Activated CD8-positive, alpha-beta T cell treated with anti-CD3 and anti-CD28 coated beads for 36 hours (primary cell): ENCODE measurements around the gene PPP2R2C. TPM values are rescaled to one million over a fixed set of nuclear protein-coding genes. Genes with fewer than 3 reads are reported as not detected.

Experiments used
- ATAC-seq: fragments of 200-7000 bp; cut with Tn5 transposase; one replicate; pipeline ENCODE4 v1.10.0; 2021; ENCODE audit warnings: mild to moderate bottlenecking, moderate library complexity
- CTCF ChIA-PET: fragments of 350-600 bp; sonication (Branson Sonifier 250); formaldehyde crosslinking; loops from one replicate; lab custom pipeline; 2021; ENCODE audit warnings: antibody characterized with exemption; lab: Charles Lee
- POLR2A ChIA-PET: fragments of 350-600 bp; sonication (Branson Sonifier 250); formaldehyde crosslinking; loops from one replicate; lab custom pipeline; 2021; ENCODE audit warnings: antibody characterized with exemption; lab: Charles Lee
- DNase-seq: peaks from one replicate; pipeline ENCODE4 v3.0.0-alpha.2; 2020
- H3K27ac Mint-ChIP-seq: one replicate; pipeline ENCODE4 v1.8.0; 2021; ENCODE audit warnings: mild to moderate bottlenecking, mixed read lengths
- H3K27me3 Mint-ChIP-seq: one replicate; pipeline ENCODE4 v1.8.0; 2021; ENCODE audit warnings: mixed read lengths
- H3K36me3 Mint-ChIP-seq: one replicate; pipeline ENCODE4 v1.8.0; 2021; ENCODE audit warnings: low read depth, mixed read lengths
- H3K4me1 Mint-ChIP-seq: one replicate; pipeline ENCODE4 v1.8.0; 2021; ENCODE audit warnings: low read depth, mixed read lengths
- H3K4me3 Mint-ChIP-seq: one replicate; pipeline ENCODE4 v1.8.0; 2021; ENCODE audit warnings: mild to moderate bottlenecking, moderate library complexity, mixed read lengths
- H3K9me3 Mint-ChIP-seq: one replicate; pipeline ENCODE4 v1.8.0; 2021; ENCODE audit warnings: mixed read lengths
- intact Hi-C: fragments of 100-400 bp; cut with micrococcal nuclease; formaldehyde crosslinking; loops from one replicate; pipeline ENCODE4 v1.10.0; 2022
- total RNA-seq, 2 experiments: library from RNA; stranded (reverse); gene quantifications; one replicate each; pipeline ENCODE4 v1.2.3, GENCODE V29; 2021
- TF ChIP-seq, protein P1 (sequence below): fragments of 200-600 bp; IDR thresholded peaks from one replicate; pipeline ENCODE4 v1.8.0; 2022; ENCODE audit warnings: antibody characterized with exemption, mild to moderate bottlenecking

The PPP2R2C gene
- total RNA-seq, 2 experiments from 2014 or later, result not detected

DNA sequence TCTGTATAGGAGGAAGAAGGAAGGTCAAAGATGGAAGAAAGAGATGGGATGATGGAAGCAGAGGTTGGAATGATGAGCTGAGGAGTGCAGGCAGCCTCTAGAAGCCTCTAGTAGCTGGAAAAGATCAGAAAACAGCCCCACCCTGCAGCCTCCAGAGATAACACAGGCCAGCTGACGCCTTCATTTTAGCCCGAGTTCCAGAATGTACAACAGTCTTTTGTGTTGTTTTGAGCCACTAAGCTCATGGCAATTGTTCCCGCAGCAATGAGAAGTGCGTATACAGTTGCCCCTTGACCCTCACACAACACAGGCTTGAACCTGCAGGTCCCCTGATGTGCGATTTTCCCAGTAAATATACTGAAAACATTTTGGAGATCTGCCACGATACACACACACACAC, 130.7 kb downstream of the PPP2R2C start:
- CTCF ChIA-PET, result interaction anchor here (1.0 to 3.1 kb wide), 3 partner anchors 10 to 19 kb away, joined by 3 to 13 read pairs (median 9); no protein-coding TSS in a partner anchor
- ATAC-seq, result no peak

DNA sequence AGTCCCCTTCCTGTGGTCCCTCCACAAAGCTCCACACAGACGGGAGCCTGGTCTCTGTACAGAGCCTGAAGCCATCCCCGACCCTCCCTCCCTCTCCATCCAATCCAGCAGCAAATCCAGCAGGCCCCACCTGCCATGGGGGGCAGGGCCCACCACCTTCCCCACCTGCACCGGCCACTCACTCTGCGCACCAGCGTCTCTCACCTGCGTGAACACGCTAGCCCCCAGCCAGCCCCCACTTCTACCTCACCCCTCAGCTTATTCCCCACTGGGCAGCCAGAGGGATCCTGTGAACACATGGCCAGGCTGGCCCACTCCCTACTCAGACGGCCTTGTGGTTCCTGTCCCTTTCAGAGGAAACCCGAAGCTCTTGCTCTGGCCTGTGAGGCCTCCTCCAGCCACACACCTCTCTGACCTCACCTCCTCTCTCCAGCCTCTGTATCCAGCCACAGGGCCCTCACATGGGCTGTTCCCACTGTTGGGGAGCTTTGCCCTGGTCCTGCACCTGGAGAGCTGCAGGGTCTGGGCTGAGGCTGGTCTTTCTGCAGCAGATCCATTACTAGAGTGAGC, 131.9 kb downstream of the PPP2R2C start:
- intact Hi-C loops, result no loop called here
- POLR2A ChIA-PET, result no interaction called here
- DNase-seq (no peak), ATAC-seq (no peak)
- CTCF ChIA-PET, result interaction anchor here (1.2 to 3.1 kb wide), 2 partner anchors 9 to 342 kb away, joined by 4 to 13 read pairs; no protein-coding TSS in a partner anchor
- Mint-ChIP-seq H3K27me3 (peaks cover 36% of the 10 kb centered on the region), H3K4me3 (no peak overlapping the region), H3K4me1 (peaks cover 13% of the 10 kb centered on the region), H3K27ac (no peak overlapping the region), H3K9me3 (no peaks in the 10 kb centered on the region), H3K36me3 (no peaks in the 10 kb centered on the region)
- TF ChIP-seq, protein P1, sequence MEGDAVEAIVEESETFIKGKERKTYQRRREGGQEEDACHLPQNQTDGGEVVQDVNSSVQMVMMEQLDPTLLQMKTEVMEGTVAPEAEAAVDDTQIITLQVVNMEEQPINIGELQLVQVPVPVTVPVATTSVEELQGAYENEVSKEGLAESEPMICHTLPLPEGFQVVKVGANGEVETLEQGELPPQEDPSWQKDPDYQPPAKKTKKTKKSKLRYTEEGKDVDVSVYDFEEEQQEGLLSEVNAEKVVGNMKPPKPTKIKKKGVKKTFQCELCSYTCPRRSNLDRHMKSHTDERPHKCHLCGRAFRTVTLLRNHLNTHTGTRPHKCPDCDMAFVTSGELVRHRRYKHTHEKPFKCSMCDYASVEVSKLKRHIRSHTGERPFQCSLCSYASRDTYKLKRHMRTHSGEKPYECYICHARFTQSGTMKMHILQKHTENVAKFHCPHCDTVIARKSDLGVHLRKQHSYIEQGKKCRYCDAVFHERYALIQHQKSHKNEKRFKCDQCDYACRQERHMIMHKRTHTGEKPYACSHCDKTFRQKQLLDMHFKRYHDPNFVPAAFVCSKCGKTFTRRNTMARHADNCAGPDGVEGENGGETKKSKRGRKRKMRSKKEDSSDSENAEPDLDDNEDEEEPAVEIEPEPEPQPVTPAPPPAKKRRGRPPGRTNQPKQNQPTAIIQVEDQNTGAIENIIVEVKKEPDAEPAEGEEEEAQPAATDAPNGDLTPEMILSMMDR, result no peak

More for the DNA sequence above, 130.7 kb downstream of the PPP2R2C start:
- TF ChIP-seq, protein P1, result no peak
- H3K4me1 Mint-ChIP-seq, result peaks cover 13% of the 10 kb centered on the region
- H3K36me3 Mint-ChIP-seq, result no peaks in the 10 kb centered on the region
- no peak overlapping the region for H3K4me3 Mint-ChIP-seq
- POLR2A ChIA-PET, result no interaction called here
- H3K27ac Mint-ChIP-seq, result no peak overlapping the region
- H3K9me3 Mint-ChIP-seq, result no peaks in the 10 kb centered on the region
- intact Hi-C loops, result no loop called here
- DNase-seq, result no peak
- peaks cover 36% of the 10 kb centered on the region for H3K27me3 Mint-ChIP-seq

DNA sequence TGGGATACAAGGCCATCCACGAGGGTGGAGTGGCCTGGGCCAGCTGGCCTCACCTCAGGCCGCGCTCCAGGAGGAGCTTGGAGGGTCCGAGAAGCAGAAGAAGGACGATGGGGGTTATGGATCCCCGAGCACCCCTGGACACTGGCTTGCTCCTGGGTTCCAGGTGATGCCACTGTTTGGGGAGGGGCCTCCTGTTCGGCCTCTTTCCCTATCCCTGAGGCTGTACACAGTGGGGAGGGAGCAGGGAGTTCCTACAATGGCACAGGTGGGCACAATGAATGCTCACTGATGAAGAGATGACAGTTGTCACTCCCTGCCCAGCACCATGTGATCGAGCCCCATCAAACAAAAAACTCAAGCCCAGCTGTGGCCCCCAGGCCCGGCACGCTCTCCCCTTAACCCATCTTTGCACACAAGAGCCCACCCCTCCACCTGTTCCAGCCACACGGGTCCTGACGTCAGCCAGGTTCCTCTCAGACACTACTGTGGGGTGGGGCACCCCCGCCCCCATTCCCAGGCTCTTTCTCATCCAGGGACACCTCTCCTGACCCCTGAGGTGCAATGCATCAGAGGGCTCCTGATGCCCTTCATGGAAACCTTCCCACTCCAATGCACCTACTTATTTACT, 132.5 kb downstream of the PPP2R2C start:
- TF ChIP-seq, protein P1, result no peak
- H3K27ac Mint-ChIP-seq, result no peak overlapping the region
- intact Hi-C loops, result no loop called here

DNA sequence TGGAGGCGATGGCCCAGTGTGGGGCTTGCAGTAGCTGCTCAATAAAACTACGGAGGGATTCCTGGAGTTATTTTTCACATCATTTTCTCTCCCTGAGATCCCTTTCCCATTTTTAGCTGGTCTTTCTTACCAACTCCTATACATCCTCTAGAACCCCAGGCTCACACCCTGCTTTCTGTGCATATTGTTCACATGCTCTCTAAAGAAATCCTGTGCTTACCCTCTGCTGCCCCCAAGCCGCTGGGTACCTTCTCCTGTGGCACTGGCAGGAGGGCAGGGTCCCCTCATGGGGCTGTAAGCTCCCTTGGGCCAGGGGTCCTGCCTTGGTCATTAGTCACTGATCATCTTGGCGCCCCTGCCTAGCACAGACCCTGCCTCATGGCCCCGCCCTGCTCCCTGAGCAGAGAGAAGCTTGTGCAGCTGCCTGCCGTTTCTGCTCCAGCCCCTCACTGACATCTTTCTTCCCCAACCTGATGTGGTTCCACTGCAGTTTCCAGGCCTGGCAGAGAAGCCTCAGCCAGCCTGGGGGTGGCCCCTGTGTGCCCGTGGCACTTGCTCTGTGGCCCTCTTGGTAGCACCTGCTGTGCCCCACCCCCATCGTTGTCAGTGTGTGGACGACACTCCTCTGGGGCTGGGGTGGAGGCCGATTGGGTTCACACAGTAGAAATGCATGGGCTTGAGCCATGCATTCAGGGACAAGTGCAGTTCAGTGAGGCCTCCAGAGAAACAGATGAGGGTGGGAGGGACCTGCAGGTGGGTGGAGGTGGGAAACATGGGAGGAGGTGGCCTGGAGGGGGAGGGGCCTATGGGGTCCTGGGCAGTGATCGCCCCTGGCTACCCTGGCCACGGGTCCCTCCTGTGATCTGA, 133.2 kb downstream of the PPP2R2C start:
- H3K9me3 Mint-ChIP-seq, result no peaks in the 10 kb centered on the region
- TF ChIP-seq, protein P1, result no peak
- DNase-seq, result no peak
- H3K4me1 Mint-ChIP-seq, result peaks cover 13% of the 10 kb centered on the region
- peaks cover 44% of the 10 kb centered on the region for H3K27me3 Mint-ChIP-seq
- H3K36me3 Mint-ChIP-seq, result no peaks in the 10 kb centered on the region
- intact Hi-C loops, result no loop called here
- CTCF ChIA-PET, result no interaction called here
- POLR2A ChIA-PET, result no interaction called here
- no peak overlapping the region for H3K27ac Mint-ChIP-seq
- no peak overlapping the region for H3K4me3 Mint-ChIP-seq
- no peak for ATAC-seq

More for the DNA sequence above, 132.5 kb downstream of the PPP2R2C start:
- ATAC-seq (no peak), DNase-seq (no peak)
- Mint-ChIP-seq H3K27me3 (peaks cover 42% of the 10 kb centered on the region), H3K36me3 (no peaks in the 10 kb centered on the region), H3K4me3 (no peak overlapping the region), H3K4me1 (peaks cover 13% of the 10 kb centered on the region), H3K9me3 (no peaks in the 10 kb centered on the region)
- POLR2A ChIA-PET, result no interaction called here
- CTCF ChIA-PET, result interaction anchor here (1.2 to 3.1 kb wide), 2 partner anchors 8 to 342 kb away, joined by 4 to 13 read pairs; no protein-coding TSS in a partner anchor
